Kidney (tissue), 14 donors: ENCODE results near the gene DCT. TPM values are rescaled to one million over a fixed set of nuclear protein-coding genes. Genes with fewer than 3 reads are reported as not detected.

Experiments
- DNase-seq, 5 donors: peaks; one replicate each; pipeline ENCODE4 v3.0.0-alpha.2; 2013 to 2020
- FAIRE-seq: peaks from 2 replicates; lab custom pipeline; 2012; peaks lifted over from hg19 to GRCh38; lab: Jason Lieb, UNC
- H3K27ac ChIP-seq, 2 donors: one replicate each; pipeline ENCODE4 v1.7.0; 2013; ENCODE audit warnings: low read depth in 2 of 2, low read length in 2 of 2, inconsistent platforms in 1 of 2
- H3K27me3 ChIP-seq: one replicate; pipeline ENCODE4 v1.7.1; 2013; ENCODE audit warnings: low read length, inconsistent platforms; ENCODE audit not compliant: control insufficient read depth, insufficient read depth
- H3K36me3 ChIP-seq, 3 donors: one replicate each; pipeline versions ENCODE4 v1.7.0 to v1.7.1; 2013; ENCODE audit warnings: low read length in 3 of 3, control low read depth in 1 of 3, inconsistent platforms in 1 of 3; ENCODE audit not compliant: insufficient read depth in 3 of 3, control insufficient read depth in 2 of 3
- H3K4me1 ChIP-seq, 3 donors: one replicate each; pipeline versions ENCODE4 v1.7.0 to v1.7.1; 2013; ENCODE audit warnings: low read length in 3 of 3, inconsistent platforms in 1 of 3, low read depth in 1 of 3; ENCODE audit not compliant: control insufficient read depth in 2 of 3, insufficient read depth in 2 of 3
- H3K4me3 ChIP-seq, 3 donors: one replicate each; pipeline versions ENCODE4 v1.7.0 to v1.8.1; 2013; ENCODE audit warnings: low read length in 3 of 3, control low read depth in 1 of 3, inconsistent platforms in 1 of 3
- H3K9ac ChIP-seq, 3 donors: one replicate each; pipeline versions ENCODE4 v1.7.0 to v1.7.1; 2013; ENCODE audit warnings: low read length in 3 of 3, control low read depth in 1 of 3, inconsistent platforms in 1 of 3
- H3K9me3 ChIP-seq, 3 donors: one replicate each; pipeline versions ENCODE4 v1.7.0 to v1.7.1; 2013; ENCODE audit warnings: low read length in 3 of 3, control low read depth in 1 of 3, inconsistent platforms in 1 of 3; ENCODE audit not compliant: control insufficient read depth in 2 of 3, insufficient read depth in 1 of 3
- intact Hi-C: fragments of 100-400 bp; cut with DNase I; formaldehyde crosslinking; loops from one replicate; pipeline ENCODE4 v1.11.1; 2022
- polyA plus RNA-seq: library from polyadenylated mRNA; stranded (reverse); fragments of 350-450 nt; fragmentation: Illumina TruSeq; extraction: RNeasy Lipid Tissue Mini Kit (QIAGEN cat#74804); gene quantifications from one replicate; pipeline ENCODE4 v1.2.3, GENCODE V29; 2014; ENCODE audit warnings: low read depth, low replicate concordance; ENCODE audit not compliant: insufficient read depth
- total RNA-seq: library from RNA; stranded (reverse); fragmentation: NEBNext Ultra II Directional; extraction: Animal tissue kit (Norgen Biotek cat#: 25700); gene quantifications from one replicate; pipeline ENCODE4 v1.2.1, GENCODE V29; 2021
- TF ChIP-seq, protein P1 (sequence below): IDR thresholded peaks from 3 replicates; pipeline ENCODE4 v1.5.1; 2012; ENCODE audit warnings: mild to moderate bottlenecking, moderate library complexity, borderline replicate concordance; ENCODE audit not compliant: insufficient read depth; ENCODE audit errors: extremely low read depth
- donor health status: control.
- donor health status: control.
- donor health status: control.
- donor health status: control.
- donor health status: control.
- donor health status: DM: yes; HTN: yes; CAD: no.
- donor health status: Normal renal cell carcinoma (clear cell type).

DCT gene
- total and polyA plus RNA-seq, 2 donors from 2014 or later: 0.11 to 0.13 TPM

DNA sequence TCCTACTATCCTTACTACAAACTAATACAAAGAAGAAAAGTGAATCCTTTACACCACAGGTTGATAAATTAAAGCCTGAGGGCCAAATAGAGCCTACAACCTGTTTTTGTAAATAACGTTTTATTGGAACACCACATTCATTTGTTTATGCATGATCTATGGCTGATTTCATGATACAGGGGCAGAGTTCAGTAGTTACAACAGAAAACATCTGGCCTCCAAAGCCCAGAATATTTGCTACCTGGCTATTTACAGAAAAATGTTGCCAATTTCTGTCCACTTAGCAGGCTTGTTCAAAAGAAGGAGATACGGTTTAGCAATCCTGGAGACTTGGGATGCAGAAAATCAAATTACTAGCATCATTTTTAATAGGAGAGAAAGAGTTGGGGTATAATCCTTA, 24.1 kb downstream of the DCT start:
- intact Hi-C loops: no loop called here
- FAIRE-seq (no peak), DNase-seq (no peak)
- Histone ChIP-seq H3K9ac (no peak overlapping the region), H3K36me3 (no peaks in the 10 kb centered on the region), H3K9me3 (no peaks in the 10 kb centered on the region), H3K27me3 (no peaks in the 10 kb centered on the region), H3K4me1 (no peaks in the 10 kb centered on the region), H3K27ac (no peak overlapping the region), H3K4me3 (no peak overlapping the region)
- TF ChIP-seq, protein P1, sequence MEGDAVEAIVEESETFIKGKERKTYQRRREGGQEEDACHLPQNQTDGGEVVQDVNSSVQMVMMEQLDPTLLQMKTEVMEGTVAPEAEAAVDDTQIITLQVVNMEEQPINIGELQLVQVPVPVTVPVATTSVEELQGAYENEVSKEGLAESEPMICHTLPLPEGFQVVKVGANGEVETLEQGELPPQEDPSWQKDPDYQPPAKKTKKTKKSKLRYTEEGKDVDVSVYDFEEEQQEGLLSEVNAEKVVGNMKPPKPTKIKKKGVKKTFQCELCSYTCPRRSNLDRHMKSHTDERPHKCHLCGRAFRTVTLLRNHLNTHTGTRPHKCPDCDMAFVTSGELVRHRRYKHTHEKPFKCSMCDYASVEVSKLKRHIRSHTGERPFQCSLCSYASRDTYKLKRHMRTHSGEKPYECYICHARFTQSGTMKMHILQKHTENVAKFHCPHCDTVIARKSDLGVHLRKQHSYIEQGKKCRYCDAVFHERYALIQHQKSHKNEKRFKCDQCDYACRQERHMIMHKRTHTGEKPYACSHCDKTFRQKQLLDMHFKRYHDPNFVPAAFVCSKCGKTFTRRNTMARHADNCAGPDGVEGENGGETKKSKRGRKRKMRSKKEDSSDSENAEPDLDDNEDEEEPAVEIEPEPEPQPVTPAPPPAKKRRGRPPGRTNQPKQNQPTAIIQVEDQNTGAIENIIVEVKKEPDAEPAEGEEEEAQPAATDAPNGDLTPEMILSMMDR: no peak

DNA sequence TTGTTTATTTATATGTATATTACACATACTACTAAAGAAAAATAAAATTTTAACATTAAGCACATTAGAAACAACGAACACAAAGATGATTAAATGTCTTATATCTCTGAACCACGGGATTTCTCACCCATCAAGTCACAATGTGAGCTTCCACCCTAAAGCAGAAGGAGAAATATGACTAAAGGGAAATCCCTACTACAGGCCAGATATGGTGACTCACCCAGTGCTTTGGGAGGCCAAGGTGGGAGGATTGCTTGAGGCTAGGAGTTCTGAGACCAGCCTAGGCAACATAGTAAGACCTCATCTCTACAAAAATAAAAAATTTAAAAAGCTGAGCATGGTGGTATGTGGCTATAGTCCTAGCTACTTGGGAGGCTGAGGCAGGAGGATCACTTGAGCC, 24.6 kb downstream of the DCT start:
- Histone ChIP-seq H3K9ac (no peak overlapping the region), H3K27me3 (no peaks in the 10 kb centered on the region), H3K4me3 (no peak overlapping the region), H3K4me1 (no peaks in the 10 kb centered on the region), H3K27ac (no peak overlapping the region), H3K9me3 (no peaks in the 10 kb centered on the region), H3K36me3 (no peaks in the 10 kb centered on the region)
- TF ChIP-seq, protein P1: no peak
- intact Hi-C loops: no loop called here
- FAIRE-seq: no peak
- DNase-seq: no peak

- H3K9me3 ChIP-seq: no peaks in the 10 kb centered on the region
- intact Hi-C loops: no loop called here
- no peak overlapping the region for H3K27ac ChIP-seq
- no peak overlapping the region for H3K4me3 ChIP-seq
- TF ChIP-seq, protein P1: no peak
- DNase-seq (no peak), FAIRE-seq (no peak)
- H3K9ac ChIP-seq: no peak overlapping the region
- no peaks in the 10 kb centered on the region for H3K36me3 ChIP-seq
- no peaks in the 10 kb centered on the region for H3K4me1 ChIP-seq
- H3K27me3 ChIP-seq: no peaks in the 10 kb centered on the region
These were observed 25.1 kb downstream of the DCT start for GRCh38 chr13:94454334-94454733.

DNA sequence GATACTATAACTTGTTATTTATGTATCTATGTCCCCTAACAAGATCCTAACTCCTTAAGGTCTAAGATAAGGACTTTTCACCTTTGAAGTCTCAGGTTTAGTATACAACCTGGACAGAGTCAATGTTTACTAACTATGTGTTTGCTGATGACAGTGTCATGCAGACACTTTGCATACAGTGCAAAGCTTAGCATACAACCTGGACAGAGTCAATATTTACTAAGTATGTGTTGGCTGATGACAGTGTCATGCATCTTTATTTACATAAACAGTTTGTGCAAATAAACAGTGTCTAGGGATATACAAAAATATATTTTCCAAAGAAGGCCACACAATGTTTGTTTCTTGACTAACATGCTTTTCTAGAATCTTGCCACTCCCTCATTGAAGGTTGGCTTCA, 34.7 kb downstream of the DCT start:
- TF ChIP-seq, protein P1: no peak
- no peaks in the 10 kb centered on the region for H3K4me1 ChIP-seq
- no peaks in the 10 kb centered on the region for H3K9me3 ChIP-seq
- FAIRE-seq (no peak), DNase-seq (no peak)
- H3K36me3 ChIP-seq: no peaks in the 10 kb centered on the region
- H3K27ac ChIP-seq: no peak overlapping the region
- intact Hi-C loops: no loop called here
- H3K27me3 ChIP-seq: no peaks in the 10 kb centered on the region
- H3K9ac ChIP-seq: no peak overlapping the region
- H3K4me3 ChIP-seq: no peak overlapping the region
